ENCODE data around the gene TCF7L2.

The TCF7L2 gene

GRCh38 chr10:113180401-113181154 is 230.5 kb downstream of the TCF7L2 start:
- no peak overlapping the region for H3K4me3 ChIP-seq (ENCODE audit: low read depth, low read length)
- no peak for TF ChIP-seq CTCF (IDR thresholded peaks at IDR 0.05; ENCODE audit: control insufficient read depth, extremely low read depth, insufficient read depth)
- DNase-seq (ENCODE audit: low read depth) = no peak

GRCh38 chr10:113182154-113182553 is 232.1 kb downstream of the TCF7L2 start:
- TF ChIP-seq CTCF (IDR thresholded peaks at IDR 0.05; ENCODE audit: control insufficient read depth, extremely low read depth, insufficient read depth) = no peak
- no peak overlapping the region for H3K4me3 ChIP-seq (ENCODE audit: low read depth, low read length)
- DNase-seq (ENCODE audit: low read depth) = no peak

GRCh38 chr10:113183573-113183972 is 233.5 kb downstream of the TCF7L2 start:
- TF ChIP-seq CTCF (IDR thresholded peaks at IDR 0.05; ENCODE audit: control insufficient read depth, extremely low read depth, insufficient read depth) = no peak
- DNase-seq (ENCODE audit: low read depth) = no peak
- no peak overlapping the region for H3K4me3 ChIP-seq (ENCODE audit: low read depth, low read length)

- H3K4me3 ChIP-seq (ENCODE audit: low read depth, low read length) = no peak overlapping the region
- no peak for TF ChIP-seq CTCF (IDR thresholded peaks at IDR 0.05; ENCODE audit: control insufficient read depth, extremely low read depth, insufficient read depth)
- DNase-seq (ENCODE audit: low read depth) = no peak
Observed at GRCh38 chr10:113187063-113187777, 237.2 kb downstream of the TCF7L2 start.

GRCh38 chr10:113199459-113199858 is 249.4 kb downstream of the TCF7L2 start:
- no peak for TF ChIP-seq CTCF (IDR thresholded peaks at IDR 0.05; ENCODE audit: control insufficient read depth, extremely low read depth, insufficient read depth)
- H3K4me3 ChIP-seq (ENCODE audit: low read depth, low read length) = no peak overlapping the region
- no peak for DNase-seq (ENCODE audit: low read depth)

- no peak for TF ChIP-seq CTCF (IDR thresholded peaks at IDR 0.05; ENCODE audit: control insufficient read depth, extremely low read depth, insufficient read depth)
- H3K4me3 ChIP-seq (ENCODE audit: low read depth, low read length) = no peak overlapping the region
- no peak for DNase-seq (ENCODE audit: low read depth)
Observed at GRCh38 chr10:113202011-113202410, 252.0 kb downstream of the TCF7L2 start.

Data from LNCaP clone FGC (cell line).